ENCODE results near the gene CNTN5. TPM values are rescaled to one million over a fixed set of nuclear protein-coding genes. Genes with fewer than 3 reads are reported as not detected.

CNTN5 gene
- total RNA-seq, 1 donor from 2014 or later, result 0.04 TPM

GRCh38 chr11:100098560-100098959 is 1077.8 kb downstream of the CNTN5 start:
- no peak for ATAC-seq

- ATAC-seq, result no peak
Observed at GRCh38 chr11:100105255-100105981, 1084.7 kb downstream of the CNTN5 start.

DNA sequence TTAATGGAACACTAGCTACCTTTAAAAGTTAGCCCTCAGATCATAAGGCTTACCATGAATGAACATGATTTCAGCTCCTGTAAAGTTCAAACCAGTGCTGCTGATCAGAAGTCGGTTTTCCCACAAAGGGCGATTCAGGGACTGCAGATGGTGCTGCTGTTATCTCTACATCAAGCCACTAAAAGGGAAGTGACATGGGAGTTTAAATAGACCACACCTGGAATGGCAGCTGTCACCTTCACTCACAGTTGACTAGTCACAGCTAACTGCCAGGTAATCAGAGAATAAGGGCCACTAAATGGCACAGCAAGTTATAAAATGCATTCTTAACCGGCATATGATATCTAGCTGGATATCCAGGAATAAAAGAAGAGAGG is 1085.2 kb downstream of the CNTN5 start:
- no peak for ATAC-seq

DNA sequence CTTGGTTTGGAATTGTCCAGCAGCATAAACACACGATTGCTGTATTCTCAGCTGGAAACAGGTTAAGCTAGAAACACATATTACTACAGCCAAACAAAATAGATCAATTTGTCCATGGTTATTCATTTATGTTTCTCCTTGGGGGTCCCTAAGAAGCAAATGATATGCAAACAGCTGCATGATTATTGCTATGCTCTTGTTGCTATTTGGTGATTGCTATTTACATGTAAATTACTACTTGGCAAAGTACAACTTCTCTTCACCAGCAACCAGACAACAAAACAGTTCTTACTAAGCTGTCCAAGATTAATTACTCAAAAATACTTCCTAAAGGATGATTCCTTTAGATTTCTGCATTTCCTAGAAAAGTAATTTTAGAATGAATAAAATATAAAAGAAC is 1098.4 kb downstream of the CNTN5 start:
- no peak for ATAC-seq

DNA sequence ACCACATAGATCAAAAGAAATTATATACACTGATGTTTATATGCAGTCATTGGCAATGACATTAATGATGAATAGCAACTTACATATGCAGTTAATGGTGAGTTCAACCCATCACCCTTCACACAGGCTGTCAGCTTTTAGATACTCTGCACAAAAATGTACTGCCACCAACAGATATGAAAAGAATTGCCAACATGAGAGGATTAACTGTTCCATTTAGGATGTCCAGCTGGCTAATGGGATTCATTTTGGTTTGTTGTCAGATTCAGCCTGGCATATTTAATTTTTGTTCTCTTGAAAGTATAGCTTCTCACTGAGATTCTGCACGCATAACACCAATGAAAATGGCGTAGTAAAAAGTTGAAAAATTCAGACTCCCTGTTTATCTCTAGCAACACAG is 1112.4 kb downstream of the CNTN5 start:
- ATAC-seq, result no peak

DNA sequence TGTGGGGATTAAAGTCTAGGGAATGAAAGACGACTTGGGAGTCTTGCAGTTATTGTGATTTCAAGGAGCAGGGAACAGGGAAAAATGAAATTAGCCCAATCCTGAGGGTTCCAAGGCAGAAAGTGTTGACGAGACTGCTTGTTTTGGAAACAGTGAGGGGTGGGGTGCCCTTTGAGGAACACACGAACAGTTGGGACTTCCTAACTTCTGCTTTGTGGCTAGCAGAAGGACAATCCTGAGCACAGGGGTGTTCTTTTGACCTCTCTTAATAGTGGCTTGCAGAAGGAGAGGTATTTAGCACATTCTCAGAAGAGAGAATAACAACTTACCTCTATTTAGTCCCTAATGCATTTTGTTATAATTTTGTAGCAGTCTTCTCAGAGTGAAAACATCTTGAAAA is 1120.5 kb downstream of the CNTN5 start:
- no peak for ATAC-seq

- ATAC-seq, result no peak
Observed at GRCh38 chr11:100151944-100152343, 1131.2 kb downstream of the CNTN5 start.

DNA sequence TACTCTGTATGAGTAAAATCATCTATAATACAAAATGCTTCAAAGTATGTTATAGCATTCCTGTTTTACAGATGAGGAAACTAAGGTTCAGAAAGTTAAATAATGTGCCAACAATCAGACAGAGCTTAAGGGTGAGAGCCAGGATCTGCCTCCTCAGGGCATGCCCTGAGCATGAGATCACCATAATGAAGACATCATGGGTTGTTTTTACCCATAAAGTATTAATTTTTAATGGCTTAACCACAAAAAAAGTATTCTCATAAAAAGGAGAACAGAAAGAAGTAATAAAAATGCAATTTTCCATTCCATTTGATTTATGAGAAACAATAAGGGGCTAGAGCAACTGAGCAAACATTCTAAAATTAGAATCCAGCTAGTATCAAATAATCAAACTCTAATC is 1132.0 kb downstream of the CNTN5 start:
- ATAC-seq, result no peak

DNA sequence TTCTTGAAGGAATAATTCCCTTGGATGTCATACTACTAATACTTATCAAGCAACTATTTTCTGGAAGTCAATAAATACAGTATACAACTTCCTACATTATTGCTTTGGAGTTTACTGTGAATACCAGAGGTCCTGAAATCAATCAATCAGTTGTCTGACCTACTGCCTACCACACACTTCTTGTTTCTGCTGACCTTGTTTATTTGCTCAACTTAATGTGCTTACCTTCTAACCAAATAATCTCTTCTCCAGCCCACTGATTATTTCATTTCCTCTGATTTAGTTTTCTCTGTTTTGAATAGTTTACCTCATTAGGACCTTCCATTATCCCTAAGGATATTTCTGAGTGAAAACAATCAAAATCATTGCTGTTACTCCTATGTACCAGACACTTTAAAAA is 1142.7 kb downstream of the CNTN5 start:
- ATAC-seq, result no peak

- no peak for ATAC-seq
Observed at GRCh38 chr11:100174881-100175280, 1154.1 kb downstream of the CNTN5 start.

- no peak for ATAC-seq
Observed at GRCh38 chr11:100176456-100176855, 1155.7 kb downstream of the CNTN5 start.

DNA sequence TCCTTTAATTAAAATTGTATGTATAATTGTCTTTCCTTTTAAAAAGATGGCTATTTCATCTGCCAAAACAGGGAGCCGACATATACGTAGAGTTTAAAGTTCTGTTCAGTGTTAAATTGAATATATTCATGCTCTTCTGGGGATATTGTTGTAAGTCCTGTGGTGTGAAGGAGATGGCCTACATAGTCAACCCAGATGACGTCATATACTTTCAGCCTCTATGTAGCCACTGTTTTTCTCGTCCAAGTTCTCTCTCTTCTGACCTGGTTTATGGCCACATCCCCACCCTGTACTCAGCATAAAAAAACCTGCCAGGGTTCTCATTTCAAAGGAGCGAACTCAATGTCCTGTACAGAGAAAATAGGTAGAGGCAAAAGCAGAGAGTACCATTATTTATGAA is 1156.9 kb downstream of the CNTN5 start:
- ATAC-seq, result no peak

DNA sequence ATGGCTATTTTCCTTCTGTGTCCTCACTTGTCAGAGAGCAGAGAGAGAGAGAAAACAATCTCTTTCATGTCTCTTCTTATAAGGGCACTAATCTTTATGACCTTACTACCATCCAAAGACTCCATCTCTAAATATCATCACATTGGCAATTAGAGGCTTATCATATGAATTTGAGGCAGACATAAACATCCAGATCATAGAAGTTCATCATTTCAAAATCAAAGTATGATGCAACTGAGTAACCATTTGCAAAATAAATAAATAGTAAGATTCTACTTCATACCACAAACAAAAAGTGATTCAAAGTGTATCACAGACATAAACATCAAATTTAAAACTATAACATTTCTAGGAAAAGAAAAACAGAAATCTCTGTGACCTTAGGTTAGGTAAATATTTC is 1161.6 kb downstream of the CNTN5 start:
- no peak for ATAC-seq

GRCh38 chr11:100182927-100183326 is 1162.2 kb downstream of the CNTN5 start:
- no peak for ATAC-seq

GRCh38 chr11:100185588-100185987 is 1164.8 kb downstream of the CNTN5 start:
- no peak for ATAC-seq

GRCh38 chr11:100188137-100188783 is 1167.5 kb downstream of the CNTN5 start:
- no peak for ATAC-seq

DNA sequence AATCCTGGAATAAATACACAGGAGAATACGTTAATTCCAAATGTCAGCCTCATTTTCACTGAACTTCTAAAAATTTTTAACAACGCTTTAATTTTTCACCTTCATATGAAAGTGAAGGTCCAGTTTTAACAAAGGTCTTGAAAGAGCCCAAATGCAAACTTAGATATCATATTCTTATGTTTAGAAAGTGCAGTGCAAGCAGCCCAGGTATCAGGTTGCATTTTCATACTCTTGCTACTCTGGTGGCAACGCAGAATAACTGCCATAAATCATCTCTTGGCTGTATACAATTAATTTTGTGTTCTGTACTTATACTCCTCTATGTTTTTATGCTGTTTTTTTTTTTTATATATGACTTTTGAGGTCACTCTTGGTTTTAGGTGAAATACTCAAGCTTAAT is 1169.6 kb downstream of the CNTN5 start:
- ATAC-seq, result no peak

DNA sequence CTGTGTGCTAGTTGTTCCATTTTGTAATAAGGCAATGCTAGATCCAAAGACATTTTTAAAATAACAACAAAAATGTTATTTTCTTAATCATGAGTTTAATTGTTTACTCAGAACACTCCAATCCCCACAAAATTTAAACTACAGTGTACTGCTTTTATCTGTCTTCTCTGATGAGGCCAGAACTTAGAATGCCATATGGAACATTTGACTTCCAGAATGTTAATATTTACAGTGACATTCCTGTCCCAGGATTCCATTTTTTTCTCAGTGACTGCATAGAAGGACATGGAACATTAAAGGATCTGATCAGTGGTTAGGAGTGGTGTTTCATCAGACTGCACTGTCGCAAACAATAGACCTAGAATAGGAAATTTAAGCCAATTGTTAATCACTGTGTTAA is 1171.4 kb downstream of the CNTN5 start:
- no peak for ATAC-seq

GRCh38 chr11:100203789-100204188 is 1183.0 kb downstream of the CNTN5 start:
- ATAC-seq, result no peak

GRCh38 chr11:100205926-100206325 is 1185.2 kb downstream of the CNTN5 start:
- ATAC-seq, result no peak

DNA sequence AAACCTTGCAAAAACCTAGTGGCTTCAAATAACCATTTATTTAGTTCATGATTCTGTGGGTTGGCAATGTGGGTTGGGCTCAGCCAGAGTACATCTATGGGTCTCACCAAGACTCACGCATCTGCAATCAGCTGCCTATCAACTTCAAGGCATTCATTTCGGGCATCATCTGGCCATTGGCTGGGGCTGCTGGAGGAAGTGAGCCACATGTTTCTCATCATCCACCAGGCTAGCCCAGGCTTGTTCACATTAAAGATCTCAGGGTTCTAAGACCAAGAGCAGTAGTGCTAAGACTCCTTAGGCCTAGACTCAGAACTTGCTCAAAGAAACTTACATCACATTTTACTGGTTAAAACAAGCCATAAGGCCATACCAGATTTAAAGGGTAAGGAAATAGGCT is 1187.5 kb downstream of the CNTN5 start:
- no peak for ATAC-seq

DNA sequence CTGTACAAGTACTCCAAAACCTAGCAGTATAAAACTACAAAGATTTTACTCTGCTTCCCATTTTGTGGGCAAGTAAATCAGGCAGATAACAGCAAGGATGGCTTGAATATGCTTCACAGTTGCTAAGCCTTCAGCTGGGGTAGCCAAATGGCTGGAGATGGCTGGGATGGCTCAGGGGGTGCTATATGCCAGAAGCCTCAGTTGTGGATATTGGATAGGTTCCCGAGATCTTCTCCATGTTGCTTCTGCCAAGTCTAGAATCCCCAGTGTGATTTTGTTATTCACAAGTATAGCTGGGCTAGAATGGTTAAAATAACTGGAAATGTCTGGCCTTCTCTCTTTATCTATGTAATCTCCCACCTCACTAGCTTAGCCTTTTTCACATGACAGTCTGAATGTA is 1194.0 kb downstream of the CNTN5 start:
- no peak for ATAC-seq

- no peak for ATAC-seq
Observed at GRCh38 chr11:100220801-100221200, 1200.1 kb downstream of the CNTN5 start.

DNA sequence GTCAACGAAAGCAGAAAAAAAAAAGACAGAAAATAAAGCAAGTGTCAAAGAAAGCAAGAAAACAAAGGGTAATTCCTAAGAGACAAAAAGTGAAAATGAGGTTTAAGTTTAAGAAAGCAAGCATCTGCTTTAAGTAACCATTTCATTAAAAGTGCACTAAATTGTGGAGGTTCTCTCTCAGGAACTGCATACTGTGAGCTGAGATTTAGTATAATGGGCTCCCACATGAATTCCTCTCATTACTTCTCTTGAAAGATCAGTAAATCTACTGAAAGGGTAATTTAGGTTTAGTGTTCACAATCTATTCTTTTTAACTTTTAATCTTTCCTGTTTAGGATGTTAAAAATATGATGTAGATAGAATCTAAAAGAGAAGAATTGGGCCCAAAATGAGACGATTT is 1201.0 kb downstream of the CNTN5 start:
- ATAC-seq, result no peak

DNA sequence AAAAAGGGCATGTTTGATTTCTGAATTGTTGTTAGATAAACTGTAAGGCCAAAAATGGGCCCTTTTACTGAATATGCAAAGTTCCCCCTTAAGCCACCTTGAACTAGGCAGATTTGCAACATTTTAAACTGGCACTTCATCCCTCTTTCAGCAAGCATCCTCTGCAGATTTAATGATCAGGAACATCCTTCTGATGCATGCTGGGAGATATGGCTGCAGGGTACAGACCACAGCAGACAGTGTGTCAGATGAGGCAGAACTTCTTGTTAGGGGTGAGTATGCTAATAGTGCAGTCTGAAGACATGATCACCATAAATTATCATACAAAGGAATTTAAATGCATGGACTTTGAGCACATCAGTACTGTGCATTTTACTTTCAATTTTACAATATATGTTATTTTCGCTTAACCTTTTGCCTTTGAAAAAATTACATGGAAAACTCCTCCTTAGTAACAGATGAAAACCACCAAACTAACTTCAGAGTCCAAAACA is 1203.8 kb downstream of the CNTN5 start:
- no peak for ATAC-seq
